Fibroblast of upper back skin (primary cell): ENCODE results near the gene HES2.
A peak's percentile ranks its signal among the peaks of the same experiment; 100 is the strongest.
"Not testable (repeated sequence)": the region's sequence is repeated elsewhere in the genome, so short reads cannot be mapped to it uniquely, and the experiment has no call there.

Experiments used
- DNase-seq: peaks from one replicate; pipeline ENCODE4 v3.0.0-alpha.2; 2013

The HES2 gene

DNA sequence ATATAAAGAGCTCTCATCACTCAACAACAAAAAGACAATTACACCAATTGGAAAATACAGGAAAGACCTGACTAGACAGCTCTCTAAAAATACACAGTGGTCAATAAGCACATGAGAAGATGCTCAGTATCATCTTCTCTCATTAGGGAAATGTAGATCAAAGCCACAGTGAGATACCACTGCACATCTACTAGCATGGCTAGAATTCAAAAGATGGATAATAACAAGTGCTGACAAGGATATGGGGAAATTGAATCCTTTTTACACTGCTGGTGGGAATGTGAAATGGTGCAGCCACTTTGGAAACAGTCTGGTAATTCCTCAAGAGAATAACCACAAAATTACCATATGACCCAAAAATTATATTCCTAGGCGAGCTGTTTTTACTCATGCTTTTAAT lies 35.6 kb downstream of the HES2 start:
- no peak for DNase-seq

DNA sequence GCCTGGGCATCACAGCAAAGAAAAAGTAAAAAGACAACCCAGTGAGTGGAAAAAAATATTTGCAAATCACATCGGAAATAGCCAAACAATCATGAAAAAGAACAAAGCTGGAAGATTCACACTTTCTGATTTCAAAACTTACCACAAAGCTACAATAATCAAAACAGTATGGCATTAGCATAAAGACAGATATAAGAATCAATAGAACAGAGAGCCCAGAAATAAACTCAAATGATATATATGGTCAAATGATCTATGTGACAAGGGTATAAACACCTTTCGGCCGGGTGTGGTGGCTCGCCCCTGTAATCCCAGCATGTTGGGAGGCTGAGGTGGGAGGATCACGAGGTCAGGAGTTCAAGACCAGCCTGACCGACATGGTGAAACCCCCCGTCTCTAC lies 39.7 kb downstream of the HES2 start:
- DNase-seq: no peak

DNA sequence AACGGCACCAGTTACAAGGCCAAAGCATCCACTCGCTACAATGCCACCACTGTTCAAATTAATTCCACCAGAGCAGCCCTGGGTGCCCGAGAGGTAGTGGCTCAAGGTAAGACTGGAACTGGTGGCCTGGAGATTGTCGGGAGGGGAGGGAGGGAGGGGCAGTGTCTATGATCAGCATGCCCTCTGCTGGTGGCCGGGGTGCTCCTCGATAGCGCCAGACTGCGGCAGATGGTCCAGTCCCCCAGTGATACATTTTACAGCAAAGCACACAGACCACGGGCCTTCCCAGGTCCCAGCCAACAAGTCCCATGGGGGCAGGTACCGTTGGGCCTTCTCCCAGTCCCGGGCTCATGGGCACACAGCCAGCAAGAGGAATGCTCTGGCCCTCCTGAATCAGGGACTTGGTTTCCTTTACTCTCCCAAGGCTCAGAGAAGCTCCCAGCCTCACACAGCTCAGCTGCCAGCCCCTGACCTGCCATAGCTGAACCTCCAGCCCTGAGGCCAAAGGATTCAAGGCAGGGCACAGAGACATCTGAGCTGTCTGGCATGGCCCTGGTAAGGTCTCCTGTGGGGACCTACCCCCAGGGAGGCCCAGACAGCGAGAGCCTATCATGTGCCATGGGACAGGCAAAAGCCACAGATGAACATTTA lies 41.5 kb downstream of the HES2 start:
- no peak for DNase-seq

DNA sequence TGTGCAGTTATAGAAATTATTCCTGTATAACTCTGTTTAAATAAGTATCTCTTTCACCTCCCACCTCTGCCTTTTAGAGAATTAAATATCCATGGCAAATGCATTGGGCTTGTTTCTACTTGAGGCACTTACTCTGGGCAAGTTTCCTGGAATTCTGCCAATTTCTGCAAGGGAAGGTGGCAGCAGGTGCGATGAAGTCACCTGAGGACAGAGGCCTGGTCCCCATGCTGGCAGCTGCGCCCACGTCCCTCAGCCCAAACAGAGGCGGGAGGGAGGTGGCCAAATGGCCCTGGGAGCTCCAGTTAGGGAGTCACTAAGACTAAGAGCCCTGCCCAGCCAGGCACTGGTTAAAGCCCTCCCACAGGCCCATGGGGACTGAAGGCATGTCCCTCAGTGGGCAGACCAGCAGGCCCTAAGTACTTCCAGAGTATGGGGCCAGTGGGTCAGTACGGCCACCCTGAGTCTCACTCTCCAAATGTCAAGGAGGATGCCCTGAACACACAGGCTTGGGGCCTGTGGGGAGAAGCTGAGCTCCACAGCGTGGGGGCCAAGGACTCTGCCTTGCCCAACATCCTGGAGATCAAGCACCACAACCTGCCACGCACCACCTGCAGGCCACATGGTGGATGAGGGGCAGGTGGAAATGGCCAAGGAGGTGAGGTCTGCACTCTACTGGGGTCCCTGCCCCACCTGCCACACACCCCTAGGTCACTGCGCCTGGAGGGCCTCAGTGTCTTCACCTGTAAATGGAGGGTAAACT lies 45.6 kb downstream of the HES2 start:
- DNase-seq: no peak

DNA sequence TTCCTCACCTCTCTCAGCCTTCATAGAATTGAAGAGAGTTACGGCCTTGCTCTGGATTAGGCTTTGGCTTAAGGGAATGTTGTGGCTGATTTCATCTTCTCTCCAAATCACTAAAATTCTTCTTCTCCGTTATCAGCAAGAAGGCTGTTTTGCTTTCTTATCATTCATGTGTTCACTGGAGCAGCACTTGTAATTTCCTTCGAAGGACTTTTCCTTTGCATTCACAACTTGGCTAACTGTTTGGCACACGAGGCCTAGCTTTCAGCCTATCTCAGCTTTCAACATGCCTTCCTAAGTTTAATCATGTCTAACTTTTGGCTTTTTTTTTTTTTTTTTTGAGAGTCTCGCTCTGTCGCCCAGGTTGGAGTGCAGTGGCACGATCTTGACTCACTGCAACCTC lies 47.5 kb downstream of the HES2 start:
- not testable (repeated sequence) for DNase-seq

DNA sequence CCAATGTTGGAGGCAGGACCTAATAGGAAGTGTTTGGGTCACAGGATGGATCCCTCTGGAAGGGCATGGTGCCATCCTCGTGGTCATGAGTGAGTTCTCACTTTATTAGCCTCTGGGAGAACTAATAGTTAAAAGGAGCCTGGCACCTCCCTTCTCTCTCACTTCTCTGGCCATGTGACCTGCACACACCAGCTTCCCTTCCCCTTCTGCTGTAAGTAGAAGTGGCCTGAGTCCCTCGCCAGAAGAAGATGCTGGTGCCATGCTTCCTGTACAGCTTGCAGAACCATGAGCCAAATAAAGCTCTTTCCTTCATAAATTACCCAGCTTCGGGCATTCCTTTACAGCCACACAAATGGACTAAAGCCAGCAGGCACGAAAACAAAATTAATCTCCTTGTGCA lies 49.7 kb downstream of the HES2 start:
- no peak for DNase-seq

DNA sequence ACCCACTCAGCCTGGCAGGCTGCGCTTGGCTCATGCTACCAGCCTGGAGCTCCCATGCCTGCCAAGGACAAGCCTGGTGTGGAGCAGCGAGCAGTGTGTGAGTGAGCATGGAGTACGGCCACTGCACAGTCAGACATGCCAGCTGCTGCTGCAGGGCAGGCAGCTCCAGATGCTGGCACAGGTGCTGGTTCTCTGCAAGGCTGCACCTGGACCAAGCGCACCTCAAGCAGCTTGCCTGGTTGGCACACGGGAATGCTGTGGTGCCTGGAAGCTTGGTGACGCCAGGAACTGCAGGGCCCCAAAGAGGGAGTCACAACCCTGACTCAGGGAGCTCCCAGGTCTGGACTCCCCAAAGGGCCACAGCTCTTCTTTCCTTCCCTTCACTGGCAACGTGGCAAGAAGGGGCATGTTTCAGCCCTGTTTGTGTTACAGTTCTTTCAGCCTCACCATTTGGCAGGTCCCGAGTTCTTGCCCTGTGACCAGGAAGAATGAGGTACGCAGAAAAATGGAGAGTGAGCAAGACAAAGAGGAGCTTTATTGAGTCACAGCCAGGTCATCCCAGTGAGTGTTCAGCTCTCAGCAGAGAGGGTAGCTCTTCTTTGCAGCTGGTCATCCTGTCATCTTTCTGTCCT lies 52.2 kb downstream of the HES2 start:
- no peak for DNase-seq

DNA sequence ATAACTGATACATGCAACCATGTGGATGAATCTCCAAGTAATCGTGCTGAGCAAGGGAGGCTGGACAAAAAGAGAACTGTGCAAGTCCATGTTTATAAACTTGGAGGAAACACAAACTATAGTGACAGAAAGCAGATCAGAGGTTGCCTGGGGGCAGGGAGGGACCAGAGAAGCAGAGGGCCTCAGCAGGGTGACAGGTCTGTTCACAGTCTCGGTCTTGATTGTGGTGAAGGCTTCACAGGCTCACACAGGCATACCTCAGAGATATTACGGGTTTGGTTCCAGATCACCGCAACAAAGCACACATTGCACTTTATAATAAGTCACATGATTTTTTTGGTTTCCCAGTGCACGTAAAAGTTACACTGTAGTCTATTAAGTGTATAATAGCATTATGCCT lies 54.7 kb downstream of the HES2 start:
- no peak for DNase-seq

DNA sequence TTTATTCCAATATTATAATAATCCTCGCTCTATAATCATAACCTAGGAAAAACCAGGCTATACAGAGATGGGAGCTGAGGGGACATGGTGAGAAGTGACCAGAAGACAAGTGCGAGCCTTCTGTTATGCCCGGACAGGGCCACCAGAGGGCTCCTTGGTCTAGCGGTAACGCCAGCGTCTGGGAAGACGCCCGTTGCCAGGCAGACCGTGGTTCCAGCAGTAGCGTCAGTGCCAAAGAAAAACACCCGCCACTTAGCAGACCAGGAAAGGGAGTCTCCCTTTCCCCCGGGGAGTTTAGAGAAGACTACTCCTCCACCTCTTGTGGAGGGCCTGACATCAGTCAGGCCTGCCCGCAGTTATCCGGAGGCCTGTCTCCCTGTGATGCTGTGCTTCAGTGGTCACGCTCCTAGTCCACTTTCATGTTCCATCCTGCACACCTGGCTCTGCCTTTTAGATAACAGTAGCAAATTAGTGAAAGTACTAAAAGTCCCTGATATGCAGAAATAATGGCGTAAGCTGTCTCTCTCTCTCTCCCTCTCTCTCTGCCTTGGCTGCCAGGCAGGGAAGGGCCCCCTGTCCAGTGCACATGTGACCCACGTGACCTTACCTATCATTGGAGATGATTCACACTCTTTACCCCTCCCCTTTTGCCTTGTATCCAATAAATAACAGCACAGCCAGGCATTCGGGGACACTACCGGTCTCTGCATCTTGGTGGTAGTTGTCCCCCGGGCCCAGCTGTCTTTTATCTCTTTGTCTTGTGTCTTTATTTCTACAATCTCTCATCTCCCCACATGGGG lies 56.4 kb downstream of the HES2 start:
- DNase-seq: peak; percentile 33
